Measurements from ENCODE around the gene KIFC3.
A peak's percentile ranks its signal among the peaks of the same experiment; 100 is the strongest.
"Not testable (repeated sequence)": the region's sequence is repeated elsewhere in the genome, so short reads cannot be mapped to it uniquely, and the experiment has no call there.

The KIFC3 gene

GRCh38 chr16:57801809-57802340 lies 416 bp downstream of the KIFC3 start:
- no peak for DNase-seq

GRCh38 chr16:57801098-57801808 lies 1.0 kb downstream of the KIFC3 start:
- no peak for DNase-seq

GRCh38 chr16:57800200-57801097 lies 1.8 kb downstream of the KIFC3 start:
- DNase-seq: no peak

DNA sequence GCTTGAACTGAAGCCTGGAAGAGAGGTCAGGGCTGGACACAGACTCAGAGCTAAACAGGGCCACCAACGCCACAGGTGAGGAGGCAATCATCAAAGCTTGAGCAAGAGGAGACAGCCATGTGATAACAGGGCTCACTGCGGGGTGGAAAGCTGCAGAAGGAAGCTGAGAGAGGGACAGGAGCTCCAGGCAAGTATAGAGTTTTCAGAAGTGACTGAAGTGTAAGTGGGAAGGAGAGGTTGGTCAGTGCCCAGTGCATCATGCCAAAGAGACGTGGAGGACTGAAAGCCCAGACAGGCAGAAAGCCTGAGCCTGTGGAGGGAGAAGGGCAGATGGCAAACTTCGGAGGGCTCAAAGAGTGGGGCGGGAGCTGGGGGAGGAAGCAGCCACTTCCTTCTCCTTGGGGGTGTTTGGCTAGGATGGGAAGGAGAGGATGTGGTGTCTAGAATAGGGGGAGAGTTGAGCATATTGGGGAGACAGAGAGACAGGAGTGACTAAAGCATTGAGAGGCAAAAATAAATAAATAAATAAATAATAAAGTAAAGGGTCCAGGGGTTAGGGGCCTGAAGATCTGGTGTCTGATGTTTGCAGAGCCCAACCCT lies 2.6 kb downstream of the KIFC3 start:
- DNase-seq: no peak

- DNase-seq: no peak
Measured at GRCh38 chr16:57798953-57799599, 3.2 kb downstream of the KIFC3 start.

GRCh38 chr16:57798267-57798810 lies 4.0 kb downstream of the KIFC3 start:
- DNase-seq: no peak

GRCh38 chr16:57797526-57798266 lies 4.6 kb downstream of the KIFC3 start:
- DNase-seq: no peak

GRCh38 chr16:57797216-57797525 lies 5.1 kb downstream of the KIFC3 start:
- no peak for DNase-seq

DNA sequence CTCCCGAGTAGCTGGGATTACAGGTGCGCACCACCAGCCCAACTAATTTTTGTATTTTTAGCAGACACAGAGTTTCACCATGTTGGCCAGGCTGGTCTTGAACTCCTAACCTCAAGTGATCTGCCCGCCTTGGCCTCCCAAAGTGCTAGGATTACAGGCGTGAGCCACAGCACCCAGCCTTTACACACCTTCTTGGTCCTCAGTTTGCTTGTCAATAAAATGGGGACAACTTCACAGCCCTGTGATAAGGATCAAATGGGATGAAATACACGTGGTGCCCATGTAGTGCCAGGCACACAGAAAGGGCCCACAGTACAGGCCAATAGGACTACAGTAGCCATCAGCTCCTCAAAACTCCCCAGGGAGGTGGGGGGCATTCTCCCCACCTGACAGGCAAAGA lies 6.3 kb downstream of the KIFC3 start:
- DNase-seq: not testable (repeated sequence)

- peak; percentile 44 for DNase-seq
Measured at GRCh38 chr16:57795431-57795878, 6.8 kb downstream of the KIFC3 start.

DNA sequence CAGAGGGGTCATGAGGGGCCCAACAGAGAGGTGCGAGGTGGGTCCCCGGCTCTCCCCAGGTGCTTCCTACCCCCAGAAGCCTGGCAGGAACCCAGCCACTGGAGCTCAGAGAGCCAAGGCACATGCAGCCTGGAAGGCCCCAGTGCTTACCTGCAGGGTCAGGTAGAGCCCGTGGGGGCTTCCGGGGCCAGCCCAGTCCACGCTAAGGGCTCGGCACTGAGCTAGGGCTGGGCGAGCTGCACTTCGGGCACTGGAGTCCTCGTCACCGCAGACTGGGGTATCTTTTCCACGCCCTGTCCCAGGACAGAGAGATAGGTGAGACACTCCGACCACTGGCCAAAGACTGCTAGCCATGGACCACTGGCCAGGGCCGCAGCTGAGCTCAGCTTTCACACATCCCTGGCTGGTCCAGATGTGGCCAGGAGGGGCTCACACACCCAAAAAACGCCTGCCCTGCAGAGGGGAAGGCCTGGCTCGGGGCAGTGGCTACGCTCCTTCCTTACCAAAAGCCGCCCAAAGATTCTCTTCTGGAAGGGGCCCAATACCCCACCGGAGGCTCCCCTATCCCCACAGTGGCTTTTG lies 7.4 kb downstream of the KIFC3 start:
- no peak for DNase-seq

GRCh38 chr16:57791893-57792461 lies 10.3 kb downstream of the KIFC3 start:
- DNase-seq: no peak

DNA sequence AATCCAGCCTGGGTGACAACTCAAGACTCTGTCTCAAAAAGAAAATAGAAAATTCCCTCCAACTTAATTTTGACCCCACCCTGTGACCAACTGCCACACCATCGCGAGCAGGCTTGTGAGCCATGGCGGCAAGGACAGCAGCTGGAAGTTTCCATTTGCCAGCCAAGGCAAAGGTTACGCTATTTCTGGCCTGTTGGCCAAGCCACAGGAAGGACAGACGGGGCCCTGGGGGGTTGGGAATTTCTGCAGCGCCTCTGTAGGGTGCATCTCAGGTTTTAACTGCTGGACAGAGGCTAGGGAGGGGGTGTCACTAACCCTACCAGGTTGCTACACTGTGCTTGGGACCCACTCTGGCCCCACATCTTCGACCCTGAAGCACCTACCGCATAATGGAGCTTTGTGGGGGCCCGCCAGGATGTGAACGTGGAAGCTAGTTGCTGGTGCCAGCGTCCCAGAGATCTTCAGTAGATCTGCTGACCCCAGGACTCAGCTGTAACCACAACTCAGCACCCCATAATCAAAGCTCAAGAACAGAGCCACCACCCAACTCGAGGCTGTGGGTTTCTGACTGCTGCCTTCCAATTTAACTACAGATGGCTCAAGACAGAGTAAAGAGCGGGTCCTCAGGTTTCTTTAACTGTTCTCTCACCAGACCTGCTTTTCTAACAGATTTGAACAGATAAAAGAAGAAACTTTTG lies 10.9 kb downstream of the KIFC3 start:
- DNase-seq: no peak

GRCh38 chr16:57788951-57789350 lies 13.3 kb downstream of the KIFC3 start:
- DNase-seq: no peak

- no peak for DNase-seq
Measured at GRCh38 chr16:57788252-57788841, 13.9 kb downstream of the KIFC3 start.

- DNase-seq: no peak
Measured at GRCh38 chr16:57787519-57787905, 14.8 kb downstream of the KIFC3 start.

DNA sequence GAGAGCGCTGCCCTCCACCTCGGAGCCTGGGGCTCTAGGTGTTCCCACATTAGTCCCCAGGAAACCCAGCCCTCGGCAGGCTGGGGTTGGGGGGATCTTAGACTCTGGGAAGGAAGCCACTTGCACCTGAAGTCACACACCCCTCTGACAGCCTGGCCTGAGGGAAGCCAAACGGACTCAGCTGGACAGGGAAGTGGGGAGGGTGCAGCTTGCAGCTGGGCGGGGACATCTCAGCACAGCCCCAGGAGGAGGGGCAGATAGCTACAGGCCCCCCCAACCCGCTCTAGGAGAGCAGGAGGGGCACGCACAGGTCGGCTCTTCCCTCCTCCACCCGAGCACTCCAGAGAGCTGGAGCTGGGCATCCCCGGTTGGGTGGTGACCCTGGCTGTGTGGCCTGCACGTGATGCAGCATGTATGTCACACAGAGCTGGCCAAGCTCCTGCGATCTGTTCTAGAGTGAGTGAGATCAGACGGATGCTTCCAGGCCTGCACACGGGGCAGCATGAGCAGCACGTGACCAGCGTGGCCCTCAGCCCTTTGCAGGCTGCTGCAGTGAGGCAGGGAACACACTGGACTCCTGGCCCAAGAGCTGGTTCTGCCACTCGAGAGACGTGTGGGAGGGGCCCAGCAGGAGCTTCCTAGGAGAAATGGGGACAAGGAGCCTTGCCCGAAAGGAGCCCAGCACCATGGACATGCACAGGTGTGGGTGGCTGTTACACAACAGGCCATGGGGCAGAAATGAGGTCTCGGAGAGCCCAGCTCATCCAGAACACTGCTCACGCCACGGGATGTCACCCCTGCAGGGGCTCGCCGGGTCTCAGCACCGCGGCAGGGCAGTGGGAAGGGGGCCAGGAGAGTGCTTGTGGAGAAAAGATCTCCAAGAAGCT lies 15.4 kb downstream of the KIFC3 start:
- DNase-seq: no peak

GRCh38 chr16:57785924-57786323 lies 16.4 kb downstream of the KIFC3 start:
- no peak for DNase-seq

GRCh38 chr16:57785385-57785784 lies 16.9 kb downstream of the KIFC3 start:
- no peak for DNase-seq

Measured in CD4-positive, alpha-beta T cell treated with Interleukin-6 for 4 hours (primary cell).